Fibroblast of the aortic adventitia (primary cell): Measurements from ENCODE around the gene HABP4. TPM values are rescaled to one million over a fixed set of nuclear protein-coding genes. Genes with fewer than 3 reads are reported as not detected.

Source experiments
- DNase-seq: peaks from one replicate; pipeline ENCODE4 v3.0.0-alpha.2; 2010; ENCODE audit warnings: low read depth
- H3K4me3 ChIP-seq: 2 replicates; pipeline ENCODE4 v1.5.1; 2011; ENCODE audit warnings: low read depth, mild to moderate bottlenecking, control low read depth, low read length, moderate library complexity
- CTCF ChIP-seq: IDR thresholded peaks from 2 replicates; pipeline ENCODE4 v1.5.1; 2011; ENCODE audit warnings: mild to moderate bottlenecking, low read length, control low read depth, inconsistent platforms; ENCODE audit not compliant: insufficient read depth
- total RNA-seq: library from RNA; depleted of rRNA; stranded (reverse); fragments of >200 nt; gene quantifications from 2 replicates; pipeline ENCODE4 v1.2.3, GENCODE V29; 2012; ENCODE audit warnings: low replicate concordance

The HABP4 gene
- total RNA-seq, 1 donor = 16.7 TPM

- H3K4me3 ChIP-seq = no peak overlapping the region
- TF ChIP-seq CTCF = no peak
- no peak for DNase-seq
Observed at GRCh38 chr9:96423322-96423984, 26.5 kb upstream of the HABP4 start.

GRCh38 chr9:96423985-96424336 is 26.0 kb upstream of the HABP4 start:
- DNase-seq = no peak
- no peak overlapping the region for H3K4me3 ChIP-seq
- TF ChIP-seq CTCF = no peak

- no peak overlapping the region for H3K4me3 ChIP-seq
- DNase-seq = no peak
- no peak for TF ChIP-seq CTCF
Observed at GRCh38 chr9:96425500-96426169, 24.3 kb upstream of the HABP4 start.

- TF ChIP-seq CTCF = no peak
- no peak for DNase-seq
- no peak overlapping the region for H3K4me3 ChIP-seq
Observed at GRCh38 chr9:96429732-96430131, 20.2 kb upstream of the HABP4 start.

- no peak for TF ChIP-seq CTCF
Observed at GRCh38 chr9:96430377-96430776, 19.6 kb upstream of the HABP4 start.

GRCh38 chr9:96435345-96435744 is 14.6 kb upstream of the HABP4 start:
- TF ChIP-seq CTCF = no peak

More at GRCh38 chr9:96430377-96430776, 19.6 kb upstream of the HABP4 start:
- no peak overlapping the region for H3K4me3 ChIP-seq
- no peak for DNase-seq

More at GRCh38 chr9:96435345-96435744, 14.6 kb upstream of the HABP4 start:
- no peak overlapping the region for H3K4me3 ChIP-seq
- no peak for DNase-seq
